Left lung (tissue), 10 donors: ENCODE results near the gene PTPRD. TPM values are rescaled to one million over a fixed set of nuclear protein-coding genes. Genes with fewer than 3 reads are reported as not detected.
A peak's percentile ranks its signal among the peaks of the same experiment; 100 is the strongest.

Experiments used
- ATAC-seq: fragments of 200-7000 bp; cut with Tn5 transposase; one replicate; pipeline ENCODE4 v1.9.1; 2020; ENCODE audit warnings: moderate library complexity
- DNase-seq, 4 donors: peaks; one replicate each; pipeline ENCODE4 v3.0.0-alpha.2; 2013 to 2020
- H3K27ac ChIP-seq, 2 donors: fragments of 200-600 bp; sonication (generic) in 1 of 2; one replicate each; pipeline versions ENCODE4 v1.5.0 to v1.8.0; 2020 to 2021
- H3K27me3 ChIP-seq, 2 donors: fragments of 200-600 bp; sonication (generic) in 1 of 2; one replicate each; pipeline versions ENCODE4 v1.5.0 to v1.8.0; 2020 to 2021
- H3K36me3 ChIP-seq, 2 donors: fragments of 200-600 bp; sonication (generic) in 1 of 2; one replicate each; pipeline versions ENCODE4 v1.5.0 to v1.8.0; 2020 to 2021
- H3K4me1 ChIP-seq, 2 donors: fragments of 200-600 bp; one replicate each; pipeline ENCODE4 v1.8.0; 2021
- H3K4me3 ChIP-seq, 2 donors: fragments of 200-600 bp; sonication (generic) in 1 of 2; one replicate each; pipeline versions ENCODE4 v1.5.0 to v1.8.0; 2020 to 2021; ENCODE audit warnings: mild to moderate bottlenecking in 1 of 2
- H3K9me3 ChIP-seq, 2 donors: fragments of 200-600 bp; sonication (generic) in 1 of 2; one replicate each; pipeline versions ENCODE4 v1.5.0 to v1.8.0; 2020 to 2021
- intact Hi-C, 2 donors: fragments of 100-400 bp; cut with DNase I; formaldehyde crosslinking; loops; one replicate each; pipeline versions ENCODE4 v1.11.2 to v1.14.2; 2022
- polyA plus RNA-seq, 6 donors: library from polyadenylated mRNA; unstranded; fragments of 120-200 nt; gene quantifications; one replicate each; pipeline ENCODE4 v1.2.1, GENCODE V29; 2013; ENCODE audit not compliant: insufficient read length in 6 of 6
- total RNA-seq, 2 donors: library from RNA; stranded (reverse); fragmentation: NEBNext Ultra II Directional; extraction: Animal tissue kit (Norgen Biotek cat#: 25700); gene quantifications; one replicate each; pipeline ENCODE4 v1.2.1, GENCODE V29; 2021
- TF ChIP-seq, protein P1 (sequence below), 2 donors: fragments of 200-600 bp; sonication (generic) in 1 of 2; IDR thresholded peaks; one replicate each; pipeline versions ENCODE4 v1.5.0 to v1.8.0; 2021; ENCODE audit warnings: antibody characterized with exemption in 2 of 2
- donor health status: DM: no; HTN: yes; CAD: no.
- donor health status: DM: no; HTN: no; CAD: no.

The PTPRD gene
- total and polyA plus RNA-seq, 8 donors = 24.2 to 167 (median 139) TPM

DNA sequence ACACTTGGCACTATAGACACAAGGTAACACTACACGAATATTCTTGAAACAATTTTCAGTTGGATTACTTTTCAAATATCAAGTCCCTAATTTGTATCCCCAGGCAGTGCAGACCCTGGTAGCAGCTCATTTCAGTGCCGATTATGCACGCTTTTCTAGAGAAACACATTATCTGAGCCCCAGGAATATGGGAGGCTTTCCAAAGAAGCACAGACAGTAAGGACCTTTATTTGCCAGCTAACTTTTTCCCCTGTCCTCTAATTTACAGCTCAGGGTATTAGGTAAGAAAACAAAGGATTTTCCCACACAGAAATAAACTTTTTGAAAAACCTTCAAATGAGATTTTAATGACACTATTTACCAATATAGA lies 1961.0 kb downstream of the PTPRD start:
- no peak overlapping the region for H3K27ac ChIP-seq
- no peaks in the 10 kb centered on the region for H3K9me3 ChIP-seq
- ATAC-seq = no peak
- peaks cover 0 to 6% of the 10 kb centered on the region in 2 donors for H3K4me1 ChIP-seq
- H3K36me3 ChIP-seq = no peaks in the 10 kb centered on the region
- intact Hi-C loops = no loop called here
- no peak overlapping the region for H3K4me3 ChIP-seq
- peak in 1 of 4 donors; percentile 8 for DNase-seq
- peaks cover 0 to 5% of the 10 kb centered on the region in 2 donors for H3K27me3 ChIP-seq
- TF ChIP-seq, protein P1, sequence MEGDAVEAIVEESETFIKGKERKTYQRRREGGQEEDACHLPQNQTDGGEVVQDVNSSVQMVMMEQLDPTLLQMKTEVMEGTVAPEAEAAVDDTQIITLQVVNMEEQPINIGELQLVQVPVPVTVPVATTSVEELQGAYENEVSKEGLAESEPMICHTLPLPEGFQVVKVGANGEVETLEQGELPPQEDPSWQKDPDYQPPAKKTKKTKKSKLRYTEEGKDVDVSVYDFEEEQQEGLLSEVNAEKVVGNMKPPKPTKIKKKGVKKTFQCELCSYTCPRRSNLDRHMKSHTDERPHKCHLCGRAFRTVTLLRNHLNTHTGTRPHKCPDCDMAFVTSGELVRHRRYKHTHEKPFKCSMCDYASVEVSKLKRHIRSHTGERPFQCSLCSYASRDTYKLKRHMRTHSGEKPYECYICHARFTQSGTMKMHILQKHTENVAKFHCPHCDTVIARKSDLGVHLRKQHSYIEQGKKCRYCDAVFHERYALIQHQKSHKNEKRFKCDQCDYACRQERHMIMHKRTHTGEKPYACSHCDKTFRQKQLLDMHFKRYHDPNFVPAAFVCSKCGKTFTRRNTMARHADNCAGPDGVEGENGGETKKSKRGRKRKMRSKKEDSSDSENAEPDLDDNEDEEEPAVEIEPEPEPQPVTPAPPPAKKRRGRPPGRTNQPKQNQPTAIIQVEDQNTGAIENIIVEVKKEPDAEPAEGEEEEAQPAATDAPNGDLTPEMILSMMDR (IDR thresholded peaks at IDR 0.05) = no peak

- ATAC-seq (no peak), DNase-seq (no peak)
- H3K27me3 ChIP-seq = peaks cover 0 to 5% of the 10 kb centered on the region in 2 donors
- TF ChIP-seq, protein P1 (IDR thresholded peaks at IDR 0.05) = no peak
- intact Hi-C loops = no loop called here
- H3K27ac ChIP-seq = no peak overlapping the region
- H3K36me3 ChIP-seq = no peaks in the 10 kb centered on the region
- no peaks in the 10 kb centered on the region for H3K9me3 ChIP-seq
- H3K4me1 ChIP-seq = peaks cover 0 to 6% of the 10 kb centered on the region in 2 donors
- no peak overlapping the region for H3K4me3 ChIP-seq
Measured at GRCh38 chr9:8651070-8651845, 1961.5 kb downstream of the PTPRD start.

GRCh38 chr9:8649807-8650206 lies 1963.0 kb downstream of the PTPRD start:
- intact Hi-C loops = no loop called here
- DNase-seq (no peak), ATAC-seq (peak; percentile 30)

DNA sequence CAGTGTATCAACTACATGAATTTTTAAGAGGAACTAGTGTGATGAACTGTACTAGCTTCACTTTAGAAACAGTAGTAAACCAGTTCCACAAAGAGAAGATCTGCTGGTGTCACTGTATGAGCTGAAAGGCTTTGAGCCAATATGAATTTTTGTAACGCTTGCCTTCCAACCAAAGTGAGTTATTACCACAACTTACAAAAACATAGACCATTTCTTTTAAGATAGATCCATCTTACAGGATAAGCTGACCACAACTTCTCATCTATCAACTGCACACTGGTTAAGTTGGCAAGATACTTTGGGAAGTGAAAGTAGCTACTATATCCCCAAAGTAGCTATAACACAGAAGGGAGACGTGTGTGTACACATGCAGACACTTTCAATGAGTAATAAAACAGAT lies 1963.6 kb downstream of the PTPRD start:
- TF ChIP-seq, protein P1 (IDR thresholded peaks at IDR 0.05) = no peak
- no peaks in the 10 kb centered on the region for H3K9me3 ChIP-seq
- ATAC-seq = peak; percentile 58

More at GRCh38 chr9:8649807-8650206, 1963.0 kb downstream of the PTPRD start:
- H3K4me3 ChIP-seq = no peak overlapping the region
- H3K9me3 ChIP-seq = no peaks in the 10 kb centered on the region
- H3K27ac ChIP-seq = no peak overlapping the region
- TF ChIP-seq, protein P1 (IDR thresholded peaks at IDR 0.05) = no peak
- H3K27me3 ChIP-seq = peaks cover 0 to 5% of the 10 kb centered on the region in 2 donors
- H3K36me3 ChIP-seq = no peaks in the 10 kb centered on the region
- peaks cover 0 to 6% of the 10 kb centered on the region in 2 donors for H3K4me1 ChIP-seq

GRCh38 chr9:8648271-8648845 lies 1964.4 kb downstream of the PTPRD start:
- peaks cover 0 to 5% of the 10 kb centered on the region in 2 donors for H3K27me3 ChIP-seq
- no peaks in the 10 kb centered on the region for H3K36me3 ChIP-seq
- H3K4me1 ChIP-seq = peaks cover 0 to 6% of the 10 kb centered on the region in 2 donors
- intact Hi-C loops = no loop called here
- no peak for DNase-seq
- H3K27ac ChIP-seq = no peak overlapping the region
- ATAC-seq = no peak
- TF ChIP-seq, protein P1 (IDR thresholded peaks at IDR 0.05) = no peak
- no peak overlapping the region for H3K4me3 ChIP-seq
- no peaks in the 10 kb centered on the region for H3K9me3 ChIP-seq

More for the DNA sequence above, 1963.6 kb downstream of the PTPRD start:
- DNase-seq = no peak
- peaks cover 0 to 5% of the 10 kb centered on the region in 2 donors for H3K27me3 ChIP-seq
- no peak overlapping the region for H3K27ac ChIP-seq
- H3K4me3 ChIP-seq = no peak overlapping the region
- H3K4me1 ChIP-seq = peaks cover 0 to 6% of the 10 kb centered on the region in 2 donors
- intact Hi-C loops = no loop called here
- no peaks in the 10 kb centered on the region for H3K36me3 ChIP-seq
